22Rv1 (cell line): ENCODE data around the gene TRHDE.

Experiments
- H3K27ac ChIP-seq: fragments of 450-650 bp; 2 replicates; pipeline ENCODE4 v1.5.1; 2017
- ZFX ChIP-seq: fragments of 450-650 bp; IDR thresholded peaks from 2 replicates; pipeline ENCODE4 v1.6.1; 2017; ENCODE audit warnings: antibody characterized with exemption, borderline replicate concordance
- TF ChIP-seq, protein P1 (sequence below): fragments of 450-650 bp; IDR thresholded peaks from 2 replicates; pipeline ENCODE4 v1.5.1; 2017; ENCODE audit warnings: mild to moderate bottlenecking

Gene TRHDE

DNA sequence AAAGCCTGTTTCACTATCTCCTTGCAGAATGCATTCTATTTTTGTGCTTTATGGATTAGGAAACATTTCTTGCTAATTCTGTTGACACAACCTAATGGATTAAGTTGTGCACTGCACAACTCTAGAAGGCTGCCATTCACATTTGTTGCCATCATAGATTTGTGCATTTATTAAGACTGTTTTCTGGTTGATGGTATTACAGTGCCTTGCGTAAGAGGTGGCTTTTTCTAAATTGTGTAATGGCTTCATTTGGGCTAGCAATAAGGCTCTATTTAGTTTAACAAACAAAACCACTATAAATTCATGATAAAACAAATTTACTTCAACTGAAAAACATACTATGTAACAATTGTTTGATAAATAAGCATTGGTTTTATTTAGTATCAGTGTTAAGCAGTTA lies 175.9 kb downstream of the TRHDE start:
- no peak overlapping the region for H3K27ac ChIP-seq
- TF ChIP-seq, protein P1, sequence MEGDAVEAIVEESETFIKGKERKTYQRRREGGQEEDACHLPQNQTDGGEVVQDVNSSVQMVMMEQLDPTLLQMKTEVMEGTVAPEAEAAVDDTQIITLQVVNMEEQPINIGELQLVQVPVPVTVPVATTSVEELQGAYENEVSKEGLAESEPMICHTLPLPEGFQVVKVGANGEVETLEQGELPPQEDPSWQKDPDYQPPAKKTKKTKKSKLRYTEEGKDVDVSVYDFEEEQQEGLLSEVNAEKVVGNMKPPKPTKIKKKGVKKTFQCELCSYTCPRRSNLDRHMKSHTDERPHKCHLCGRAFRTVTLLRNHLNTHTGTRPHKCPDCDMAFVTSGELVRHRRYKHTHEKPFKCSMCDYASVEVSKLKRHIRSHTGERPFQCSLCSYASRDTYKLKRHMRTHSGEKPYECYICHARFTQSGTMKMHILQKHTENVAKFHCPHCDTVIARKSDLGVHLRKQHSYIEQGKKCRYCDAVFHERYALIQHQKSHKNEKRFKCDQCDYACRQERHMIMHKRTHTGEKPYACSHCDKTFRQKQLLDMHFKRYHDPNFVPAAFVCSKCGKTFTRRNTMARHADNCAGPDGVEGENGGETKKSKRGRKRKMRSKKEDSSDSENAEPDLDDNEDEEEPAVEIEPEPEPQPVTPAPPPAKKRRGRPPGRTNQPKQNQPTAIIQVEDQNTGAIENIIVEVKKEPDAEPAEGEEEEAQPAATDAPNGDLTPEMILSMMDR, result no peak
- no peak for TF ChIP-seq ZFX

DNA sequence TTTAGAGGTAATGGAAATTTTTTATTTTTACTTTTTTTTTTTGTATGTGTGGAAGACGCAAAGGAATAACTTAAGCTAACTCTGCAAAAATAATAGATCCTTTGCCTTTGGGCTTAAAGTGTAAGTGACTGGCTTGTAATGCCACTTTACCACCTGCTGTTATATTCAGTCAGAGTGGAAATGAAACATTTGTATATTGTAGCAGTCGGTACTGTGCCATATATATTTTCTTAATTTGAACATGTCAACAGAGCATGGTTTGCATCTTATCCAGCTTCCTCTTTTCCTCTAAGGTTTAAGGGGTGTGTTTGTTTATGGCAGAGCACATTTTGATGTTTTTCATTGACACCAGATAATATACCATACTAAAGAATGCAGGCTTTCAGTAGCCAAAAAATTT lies 176.6 kb downstream of the TRHDE start:
- no peak overlapping the region for H3K27ac ChIP-seq
- TF ChIP-seq ZFX, result no peak
- TF ChIP-seq, protein P1, result no peak

DNA sequence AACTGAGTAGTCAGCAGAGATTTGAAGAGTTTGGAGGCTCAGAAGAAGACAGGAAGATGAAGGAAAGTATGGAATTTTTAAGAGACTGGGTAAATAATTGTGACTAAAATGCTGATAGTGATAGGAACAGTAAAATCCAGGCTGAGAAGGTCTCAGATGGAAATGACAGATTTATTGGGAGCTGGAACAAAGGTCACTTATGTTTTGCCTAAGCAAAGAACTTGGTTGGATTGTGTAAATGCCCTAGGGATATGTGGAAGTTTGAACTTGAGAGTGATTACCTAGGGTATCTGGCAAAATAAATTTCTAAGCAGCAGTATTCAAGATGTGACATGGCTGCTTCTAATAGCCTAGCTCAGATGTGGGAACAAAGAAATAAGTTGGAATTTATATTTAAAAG lies 180.9 kb downstream of the TRHDE start:
- no peak for TF ChIP-seq ZFX
- TF ChIP-seq, protein P1, result no peak
- H3K27ac ChIP-seq, result no peak overlapping the region

DNA sequence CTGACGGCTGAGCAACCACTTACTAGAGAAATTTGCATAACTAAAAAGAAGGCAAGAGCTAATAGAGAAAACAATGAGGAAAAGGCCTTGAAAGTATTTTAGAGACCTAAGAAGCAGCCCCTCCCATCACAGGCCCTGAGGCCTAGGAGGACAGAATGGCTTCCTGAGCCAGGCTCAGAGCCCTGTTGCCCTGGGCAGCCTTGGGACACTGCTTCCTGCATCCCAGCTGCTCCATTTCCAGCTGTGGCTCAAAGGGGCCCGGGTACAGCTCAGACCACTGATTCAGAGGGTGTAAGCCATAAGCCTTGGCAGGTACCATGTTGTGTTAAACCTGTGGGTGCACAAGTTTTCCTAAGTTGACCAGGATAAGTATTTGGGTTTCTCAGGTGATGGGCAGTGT lies 181.4 kb downstream of the TRHDE start:
- no peak for TF ChIP-seq ZFX
- TF ChIP-seq, protein P1, result no peak
- no peak overlapping the region for H3K27ac ChIP-seq

DNA sequence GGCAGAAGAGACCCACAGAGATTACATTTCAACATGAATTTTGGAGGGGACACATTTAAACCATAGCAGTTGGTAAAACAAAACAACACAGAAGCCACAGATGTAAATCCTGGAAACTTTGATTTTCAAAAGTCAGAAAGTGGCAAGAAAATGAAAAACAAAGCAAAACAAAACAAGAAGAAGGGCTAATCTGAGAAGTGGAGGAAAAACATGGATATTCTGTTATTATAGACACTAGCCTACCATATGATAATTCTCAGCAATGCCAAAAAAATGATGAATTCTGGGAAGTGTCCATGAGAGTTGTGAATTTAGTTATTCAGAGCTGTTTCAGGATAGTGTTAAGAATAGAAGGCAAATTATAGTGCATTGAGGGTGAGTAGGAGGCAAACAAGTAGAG lies 192.3 kb downstream of the TRHDE start:
- no peak overlapping the region for H3K27ac ChIP-seq
- no peak for TF ChIP-seq ZFX
- TF ChIP-seq, protein P1, result no peak

DNA sequence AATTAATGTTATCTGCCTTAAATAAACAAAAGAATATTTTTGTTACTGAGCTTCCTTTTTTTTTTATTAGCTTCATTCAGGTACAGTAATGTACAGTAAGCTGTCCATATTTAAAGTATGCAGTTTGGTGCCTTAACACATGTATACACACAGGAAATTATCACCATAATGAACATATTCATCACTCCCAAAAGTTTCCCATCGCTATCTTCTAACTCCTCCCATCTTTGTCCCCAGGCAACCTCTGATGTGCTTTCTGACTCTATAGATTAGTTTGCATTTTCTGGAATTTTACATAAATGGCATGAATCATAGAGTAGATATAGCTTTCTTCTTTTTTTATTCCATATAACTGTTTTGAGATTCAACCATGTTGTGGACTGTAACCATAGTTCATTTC lies 193.0 kb downstream of the TRHDE start:
- no peak overlapping the region for H3K27ac ChIP-seq
- TF ChIP-seq, protein P1, result no peak
- TF ChIP-seq ZFX, result no peak

DNA sequence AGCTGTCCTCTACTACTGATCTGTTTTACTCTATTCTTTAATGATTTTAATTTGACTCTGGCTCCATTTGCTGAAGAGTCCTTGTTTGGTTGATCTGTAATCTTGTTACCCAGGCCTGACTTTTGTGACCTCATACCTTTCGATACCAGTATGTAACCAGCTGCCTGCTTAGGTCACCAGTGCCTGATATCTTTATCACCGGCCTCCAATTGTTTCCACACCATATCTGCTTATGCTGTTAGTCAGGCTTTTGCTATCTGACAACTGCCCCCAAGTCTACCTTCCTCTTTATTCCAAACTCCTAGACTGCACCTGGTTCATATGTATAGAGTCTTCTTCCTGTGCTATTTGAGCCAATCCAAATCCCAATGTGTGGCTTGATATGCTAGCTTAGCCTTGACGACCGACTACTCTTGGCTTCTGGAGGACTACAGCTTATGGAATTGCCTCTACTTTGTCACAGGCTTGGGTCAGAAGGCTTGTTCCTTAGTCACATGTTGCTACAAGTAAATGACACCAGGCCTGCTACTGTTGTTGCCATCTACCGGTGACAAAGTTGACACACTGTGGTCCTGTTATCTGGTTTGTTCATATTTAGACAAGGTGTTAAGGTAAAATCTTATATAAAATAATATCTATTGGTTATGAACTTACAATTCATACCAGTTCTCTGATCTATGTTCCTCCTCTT lies 193.9 kb downstream of the TRHDE start:
- H3K27ac ChIP-seq, result no peak overlapping the region
- TF ChIP-seq, protein P1, result no peak
- TF ChIP-seq ZFX, result no peak
